GM18507 (cell line): ENCODE data around the gene PTPN13.

Source experiments
- DNase-seq: peaks from one replicate; pipeline ENCODE4 v3.0.0; 2011; ENCODE audit warnings: low read depth; ENCODE audit not compliant: insufficient read length; ENCODE audit errors: extremely low spot score
- FAIRE-seq: peaks from 2 replicates; lab custom pipeline; 2011; peaks lifted over from hg19 to GRCh38; lab: Jason Lieb, UNC

PTPN13 gene

GRCh38 chr4:86837691-86838503 lies 243.8 kb downstream of the PTPN13 start:
- no peak for DNase-seq
- FAIRE-seq = no peak

- FAIRE-seq (no peak), DNase-seq (no peak)
These were observed 246.7 kb downstream of the PTPN13 start for GRCh38 chr4:86840858-86841257.

GRCh38 chr4:86841309-86841708 lies 247.2 kb downstream of the PTPN13 start:
- FAIRE-seq = no peak
- no peak for DNase-seq

GRCh38 chr4:86845593-86845992 lies 251.5 kb downstream of the PTPN13 start:
- DNase-seq (no peak), FAIRE-seq (no peak)

- no peak for DNase-seq
- no peak for FAIRE-seq
These were observed 252.8 kb downstream of the PTPN13 start for GRCh38 chr4:86846921-86847320.

GRCh38 chr4:86847571-86847970 lies 253.5 kb downstream of the PTPN13 start:
- DNase-seq (no peak), FAIRE-seq (no peak)

GRCh38 chr4:86848136-86848535 lies 254.0 kb downstream of the PTPN13 start:
- no peak for FAIRE-seq

GRCh38 chr4:86848732-86849619 lies 254.9 kb downstream of the PTPN13 start, which contains the start of gene SLC10A6:
Gene SLC10A6, minus strand, starts transcription at chr4:86849384. Its CDS starts 269 bp downstream, at chr4:86849115.
- DNase-seq (no peak), FAIRE-seq (no peak)

More at GRCh38 chr4:86848136-86848535, 254.0 kb downstream of the PTPN13 start:
- no peak for DNase-seq

GRCh38 chr4:86853209-86853608 lies 259.1 kb downstream of the PTPN13 start:
- no peak for FAIRE-seq

GRCh38 chr4:86855572-86855971 lies 261.5 kb downstream of the PTPN13 start:
- DNase-seq (no peak), FAIRE-seq (no peak)

More at GRCh38 chr4:86853209-86853608, 259.1 kb downstream of the PTPN13 start:
- no peak for DNase-seq

- FAIRE-seq (no peak), DNase-seq (no peak)
These were observed 262.8 kb downstream of the PTPN13 start for GRCh38 chr4:86856896-86857295.

GRCh38 chr4:86857341-86858052 lies 263.4 kb downstream of the PTPN13 start:
- FAIRE-seq = no peak

More at GRCh38 chr4:86857341-86858052, 263.4 kb downstream of the PTPN13 start:
- DNase-seq = no peak
